RWPE2 (cell line): ENCODE results near the gene NKAIN2.

Experiments used
- ATAC-seq: fragments of 200-7000 bp; cut with Tn5 transposase; 3 replicates; pipeline ENCODE4 v1.9.1; 2021; ENCODE audit warnings: low read depth
- DNase-seq: peaks from one replicate; pipeline ENCODE4 v3.0.0-alpha.2; 2020; ENCODE audit warnings: low spot score
- H3K27ac ChIP-seq: fragments of 450-650 bp; 2 replicates; pipeline ENCODE4 v1.5.1; 2017; ENCODE audit warnings: mild to moderate bottlenecking; ENCODE audit not compliant: poor library complexity, severe bottlenecking
- H3K27me3 ChIP-seq: fragments of 250-450 bp; sonication (Bioruptor Pico); 2 replicates; pipeline ENCODE4 v1.5.1; 2021; ENCODE audit warnings: mild to moderate bottlenecking, moderate library complexity; ENCODE audit not compliant: insufficient read depth, poor library complexity, severe bottlenecking
- H3K36me3 ChIP-seq: fragments of 250-450 bp; sonication (Bioruptor Pico); 2 replicates; pipeline ENCODE4 v1.5.1; 2020; ENCODE audit warnings: low read depth, mild to moderate bottlenecking, moderate library complexity
- H3K4me1 ChIP-seq: fragments of 250-450 bp; sonication (Bioruptor Pico); 2 replicates; pipeline ENCODE4 v1.5.1; 2021; ENCODE audit warnings: mild to moderate bottlenecking, moderate library complexity; ENCODE audit not compliant: insufficient read depth, poor library complexity, severe bottlenecking
- H3K4me3 ChIP-seq: fragments of 250-450 bp; sonication (Bioruptor Pico); 2 replicates; pipeline ENCODE4 v1.5.1; 2021; ENCODE audit warnings: mild to moderate bottlenecking, moderate library complexity; ENCODE audit not compliant: severe bottlenecking
- H3K9me3 ChIP-seq: fragments of 250-450 bp; sonication (Bioruptor Pico); 2 replicates; pipeline ENCODE4 v1.5.1; 2021; ENCODE audit warnings: mild to moderate bottlenecking, moderate library complexity; ENCODE audit not compliant: severe bottlenecking
- CTCF ChIP-seq: fragments of 450-650 bp; IDR thresholded peaks from one replicate; pipeline ENCODE4 v1.5.1; 2017; ENCODE audit warnings: mild to moderate bottlenecking, moderate library complexity; ENCODE audit not compliant: poor library complexity, severe bottlenecking

The NKAIN2 gene

GRCh38 chr6:124772733-124773319 lies 969.2 kb downstream of the NKAIN2 start:
- no peak for TF ChIP-seq CTCF
- no peak overlapping the region for H3K27ac ChIP-seq
- peaks cover 3% of the 10 kb centered on the region for H3K27me3 ChIP-seq
- no peaks in the 10 kb centered on the region for H3K4me1 ChIP-seq
- no peak overlapping the region for H3K4me3 ChIP-seq
- no peaks in the 10 kb centered on the region for H3K9me3 ChIP-seq
- H3K36me3 ChIP-seq: no peaks in the 10 kb centered on the region
- ATAC-seq: no peak
- no peak for DNase-seq

GRCh38 chr6:124775121-124775520 lies 971.5 kb downstream of the NKAIN2 start:
- Histone ChIP-seq H3K4me1 (no peaks in the 10 kb centered on the region), H3K4me3 (no peak overlapping the region), H3K27ac (no peak overlapping the region), H3K27me3 (peaks cover 3% of the 10 kb centered on the region), H3K9me3 (no peaks in the 10 kb centered on the region), H3K36me3 (no peaks in the 10 kb centered on the region)
- DNase-seq (no peak), ATAC-seq (no peak)
- no peak for TF ChIP-seq CTCF

- no peak for TF ChIP-seq CTCF
- no peak overlapping the region for H3K4me3 ChIP-seq
- H3K27me3 ChIP-seq: no peaks in the 10 kb centered on the region
- no peaks in the 10 kb centered on the region for H3K4me1 ChIP-seq
- no peak overlapping the region for H3K27ac ChIP-seq
- no peak for DNase-seq
- no peaks in the 10 kb centered on the region for H3K9me3 ChIP-seq
- ATAC-seq: no peak
- H3K36me3 ChIP-seq: no peaks in the 10 kb centered on the region
Measured at GRCh38 chr6:124777863-124778262, 974.2 kb downstream of the NKAIN2 start.

- peak; percentile 62; the same call in 2 of the 3 replicates for ATAC-seq
- no peaks in the 10 kb centered on the region for H3K36me3 ChIP-seq
- H3K4me1 ChIP-seq: no peaks in the 10 kb centered on the region
- H3K27ac ChIP-seq: no peak overlapping the region
- H3K27me3 ChIP-seq: no peaks in the 10 kb centered on the region
- DNase-seq: no peak
- no peaks in the 10 kb centered on the region for H3K9me3 ChIP-seq
- TF ChIP-seq CTCF: no peak
- H3K4me3 ChIP-seq: no peak overlapping the region
Measured at GRCh38 chr6:124780623-124781022, 977.0 kb downstream of the NKAIN2 start.

- no peak overlapping the region for H3K4me3 ChIP-seq
- ATAC-seq (no peak), DNase-seq (no peak)
- no peaks in the 10 kb centered on the region for H3K4me1 ChIP-seq
- no peaks in the 10 kb centered on the region for H3K36me3 ChIP-seq
- TF ChIP-seq CTCF: no peak
- no peaks in the 10 kb centered on the region for H3K9me3 ChIP-seq
- no peaks in the 10 kb centered on the region for H3K27me3 ChIP-seq
- no peak overlapping the region for H3K27ac ChIP-seq
Measured at GRCh38 chr6:124783344-124783743, 979.7 kb downstream of the NKAIN2 start.
